Stimulated activated CD8-positive, alpha-beta memory T cell treated with anti-CD3 and anti-CD28 coated beads, Interleukin-4, amount 100 ng/mL, for 48 hours (primary cell): ENCODE data around the gene ZNF431.
"Not testable (repeated sequence)": the region's sequence is repeated elsewhere in the genome, so short reads cannot be mapped to it uniquely, and the experiment has no call there.

Experiments
- DNase-seq: peaks from one replicate; pipeline ENCODE4 v3.0.0-alpha.2; 2020

The ZNF431 gene

GRCh38 chr19:21141787-21142464 lies at the start of gene ZNF431:
Gene ZNF431 (plus strand): TSS chr19:21142040. CDS start chr19:21142184, 144 bp downstream.
- DNase-seq = peak; percentile 88

GRCh38 chr19:21092109-21092508 lies 49.7 kb upstream of the ZNF431 start:
- DNase-seq = no peak

GRCh38 chr19:21094347-21095025 lies 47.4 kb upstream of the ZNF431 start:
- no peak for DNase-seq

- no peak for DNase-seq
Observed at GRCh38 chr19:21098291-21098690, 43.5 kb upstream of the ZNF431 start.

- no peak for DNase-seq
Observed at GRCh38 chr19:21101521-21102242, 40.2 kb upstream of the ZNF431 start.

- DNase-seq = no peak
Observed at GRCh38 chr19:21109116-21109515, 32.7 kb upstream of the ZNF431 start.

- no peak for DNase-seq
Observed at GRCh38 chr19:21110183-21110582, 31.7 kb upstream of the ZNF431 start.

- DNase-seq = no peak
Observed at GRCh38 chr19:21115430-21115829, 26.4 kb upstream of the ZNF431 start.

- no peak for DNase-seq
Observed at GRCh38 chr19:21117041-21117907, 24.6 kb upstream of the ZNF431 start.

- DNase-seq = no peak
Observed at GRCh38 chr19:21126078-21126477, 15.8 kb upstream of the ZNF431 start.

- DNase-seq = no peak
Observed at GRCh38 chr19:21127001-21127400, 14.8 kb upstream of the ZNF431 start.

- DNase-seq = no peak
Observed at GRCh38 chr19:21127898-21128297, 13.9 kb upstream of the ZNF431 start.

GRCh38 chr19:21128901-21129698 lies 12.7 kb upstream of the ZNF431 start:
- no peak for DNase-seq

GRCh38 chr19:21130097-21130775 lies 11.6 kb upstream of the ZNF431 start:
- no peak for DNase-seq

- DNase-seq = no peak
Observed at GRCh38 chr19:21133633-21134032, 8.2 kb upstream of the ZNF431 start.

GRCh38 chr19:21134934-21135366 lies 6.9 kb upstream of the ZNF431 start:
- no peak for DNase-seq

- DNase-seq = no peak
Observed at GRCh38 chr19:21135433-21135832, 6.4 kb upstream of the ZNF431 start.

GRCh38 chr19:21138130-21138529 lies 3.7 kb upstream of the ZNF431 start:
- DNase-seq = no peak

- DNase-seq = not testable (repeated sequence)
Observed at GRCh38 chr19:21141006-21141405, 834 bp upstream of the ZNF431 start.

- no peak for DNase-seq
Observed at GRCh38 chr19:21143428-21143827, 1.6 kb downstream of the ZNF431 start.

GRCh38 chr19:21143854-21144253 lies 2.0 kb downstream of the ZNF431 start:
- no peak for DNase-seq
